NCI-H510A treated with DMSO at 0.1 percent for 48 hours (cell line): ENCODE data around the gene CEACAM6.
"Not testable (repeated sequence)": the region's sequence is repeated elsewhere in the genome, so short reads cannot be mapped to it uniquely, and the experiment has no call there.

ENCODE experiments used
- DNase-seq: peaks from one replicate; lab custom pipeline; 2025; lab: John Stamatoyannopoulos, UW

Gene CEACAM6

GRCh38 chr19:41755328-41755913, at the start of gene CEACAM6:
Gene CEACAM6 (plus strand): TSS chr19:41755530. CDS start chr19:41755639, 109 bp downstream.
- DNase-seq: no peak

GRCh38 chr19:41706741-41707501, 48.4 kb upstream of the CEACAM6 start:
- DNase-seq: peak; percentile 80

GRCh38 chr19:41707502-41707812, 47.9 kb upstream of the CEACAM6 start:
- no peak for DNase-seq

- DNase-seq: no peak
Observed at GRCh38 chr19:41707871-41708371, 47.4 kb upstream of the CEACAM6 start.

GRCh38 chr19:41708481-41708880, 46.8 kb upstream of the CEACAM6 start, which contains the start of gene CEACAM5:
Gene CEACAM5 (plus strand): TSS chr19:41708626. CDS start chr19:41708732, 106 bp downstream.
- peak; percentile 62 for DNase-seq

- DNase-seq: not testable (repeated sequence)
Observed at GRCh38 chr19:41709516-41709915, 45.8 kb upstream of the CEACAM6 start.

GRCh38 chr19:41709951-41710645, 45.2 kb upstream of the CEACAM6 start:
- no peak for DNase-seq

DNA sequence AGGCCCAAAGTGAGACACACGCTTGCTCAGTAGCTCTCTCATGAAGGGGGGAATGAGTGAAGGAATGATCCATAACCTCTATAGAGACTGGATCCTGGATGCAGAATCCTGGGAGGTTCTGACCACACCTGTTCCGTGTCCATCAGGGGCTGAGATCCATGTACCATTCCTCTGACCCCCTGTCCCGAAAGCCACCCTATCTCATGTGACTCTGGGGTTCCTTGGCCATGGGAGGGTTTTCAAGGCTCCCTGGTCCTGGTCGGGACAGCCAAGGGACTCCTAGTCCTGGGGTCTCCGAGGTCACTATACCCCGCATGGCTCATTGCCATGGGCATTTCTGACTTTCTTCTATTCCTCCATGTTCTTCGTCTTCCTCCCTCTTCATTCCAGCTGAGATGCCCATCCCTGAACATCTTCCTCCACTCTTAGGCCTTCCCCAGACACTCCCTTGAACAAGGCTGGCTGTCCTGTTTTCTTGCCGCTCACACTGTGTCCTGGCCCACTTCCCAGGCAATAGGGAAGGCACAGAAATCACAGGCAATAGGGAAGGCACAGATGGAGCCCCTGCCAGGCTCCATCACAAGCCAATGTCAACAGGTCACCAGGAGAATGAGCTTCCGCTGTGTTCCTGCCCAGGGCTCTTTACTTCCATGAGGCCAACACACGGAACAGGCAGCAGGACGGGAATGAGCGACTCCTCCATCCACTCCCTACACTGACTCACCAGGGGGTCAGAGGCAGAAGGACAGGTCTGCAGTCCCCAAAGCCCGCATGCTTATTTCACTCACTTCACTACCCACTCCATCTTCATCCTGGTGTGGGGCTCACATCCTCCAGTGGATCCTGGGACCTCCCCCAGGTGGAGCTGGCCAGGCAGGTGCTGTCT, 43.7 kb upstream of the CEACAM6 start:
- DNase-seq: no peak

DNA sequence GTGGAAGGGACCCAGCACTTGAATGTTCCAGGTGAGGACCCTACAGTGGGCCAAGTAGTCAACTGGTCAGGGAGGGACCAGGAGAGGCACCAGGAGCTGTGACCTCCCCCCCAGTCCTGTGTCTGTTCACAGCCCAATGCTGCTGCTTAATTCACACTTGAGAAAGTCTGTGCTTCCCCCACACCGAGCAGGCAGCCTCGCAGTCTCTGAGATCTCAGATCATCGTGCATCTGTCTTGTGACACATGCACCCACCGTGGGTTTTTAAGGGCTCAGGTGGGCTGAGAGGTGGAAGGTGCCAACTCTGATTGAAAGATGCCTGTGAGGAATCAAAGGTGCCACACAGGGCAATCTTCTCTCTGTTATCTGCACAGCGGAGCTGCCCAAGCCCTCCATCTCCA, 40.7 kb upstream of the CEACAM6 start:
- no peak for DNase-seq

- DNase-seq: no peak
Observed at GRCh38 chr19:41718761-41719160, 36.6 kb upstream of the CEACAM6 start.

- DNase-seq: no peak
Observed at GRCh38 chr19:41720103-41720502, 35.2 kb upstream of the CEACAM6 start.

GRCh38 chr19:41726493-41726892, 28.8 kb upstream of the CEACAM6 start:
- DNase-seq: no peak

- no peak for DNase-seq
Observed at GRCh38 chr19:41734156-41734555, 21.2 kb upstream of the CEACAM6 start.

GRCh38 chr19:41734585-41734984, 20.7 kb upstream of the CEACAM6 start:
- DNase-seq: peak; percentile 96

DNA sequence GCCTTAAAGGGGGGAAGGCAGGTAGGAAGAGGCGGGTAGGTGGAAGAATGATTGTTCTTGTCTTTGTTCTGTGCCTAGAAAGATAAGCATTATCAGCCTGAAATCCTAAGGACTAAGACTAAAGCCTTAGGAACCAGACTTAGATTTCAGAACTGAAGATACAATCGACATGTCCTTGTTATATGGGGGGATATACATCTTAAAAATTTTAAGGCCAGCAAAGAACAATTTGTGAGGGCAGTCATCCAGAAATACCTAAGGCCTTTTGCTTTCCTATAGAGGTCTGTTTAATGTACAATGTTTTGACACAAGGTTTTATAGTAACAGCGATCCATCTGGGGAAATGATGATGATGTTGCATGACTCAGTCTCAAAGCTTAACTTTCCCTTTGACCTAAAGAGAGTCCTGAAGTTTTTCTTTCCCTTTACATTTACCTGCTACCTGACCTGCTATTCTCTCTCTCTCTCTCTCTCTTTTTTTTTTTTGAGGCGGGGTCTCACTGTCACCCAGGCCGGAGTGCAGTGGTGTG, 20.2 kb upstream of the CEACAM6 start:
- peak; percentile 69 for DNase-seq

DNA sequence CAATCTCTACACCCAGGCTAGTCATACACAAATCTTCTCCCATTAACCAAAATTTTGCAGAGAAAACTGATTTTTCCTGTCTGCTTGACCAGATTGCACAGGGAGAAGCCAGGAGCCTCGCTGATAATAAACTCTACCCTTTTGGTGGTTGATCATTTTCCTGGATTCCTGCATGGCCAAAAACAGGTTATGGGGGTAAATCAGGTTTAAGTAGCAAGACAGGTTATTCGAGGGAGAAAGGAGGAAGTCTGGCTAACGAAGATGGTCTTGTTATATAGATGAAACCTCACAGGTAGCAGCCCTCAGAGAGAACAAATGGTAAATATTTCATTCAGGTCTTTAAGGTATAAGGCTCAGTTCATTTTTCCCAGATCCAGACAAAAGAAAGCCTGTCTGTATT, 16.0 kb upstream of the CEACAM6 start:
- DNase-seq: no peak

- no peak for DNase-seq
Observed at GRCh38 chr19:41740415-41741243, 14.7 kb upstream of the CEACAM6 start.

- no peak for DNase-seq
Observed at GRCh38 chr19:41741244-41741554, 14.1 kb upstream of the CEACAM6 start.

- DNase-seq: no peak
Observed at GRCh38 chr19:41744850-41745249, 10.5 kb upstream of the CEACAM6 start.

GRCh38 chr19:41745756-41746155, 9.6 kb upstream of the CEACAM6 start:
- no peak for DNase-seq
